HG03060 (cell line): ENCODE data around the gene CDK3.
"Not testable (repeated sequence)": the region's sequence is repeated elsewhere in the genome, so short reads cannot be mapped to it uniquely, and the experiment has no call there.

Source experiments
- ATAC-seq: cut with Tn5 transposase; IDR thresholded peaks from one replicate; pipeline ENCODE4 v1.9.1; 2021; ENCODE audit warnings: low read depth, moderate number of reproducible peaks; ENCODE audit not compliant: unreplicated experiment

Gene CDK3

DNA sequence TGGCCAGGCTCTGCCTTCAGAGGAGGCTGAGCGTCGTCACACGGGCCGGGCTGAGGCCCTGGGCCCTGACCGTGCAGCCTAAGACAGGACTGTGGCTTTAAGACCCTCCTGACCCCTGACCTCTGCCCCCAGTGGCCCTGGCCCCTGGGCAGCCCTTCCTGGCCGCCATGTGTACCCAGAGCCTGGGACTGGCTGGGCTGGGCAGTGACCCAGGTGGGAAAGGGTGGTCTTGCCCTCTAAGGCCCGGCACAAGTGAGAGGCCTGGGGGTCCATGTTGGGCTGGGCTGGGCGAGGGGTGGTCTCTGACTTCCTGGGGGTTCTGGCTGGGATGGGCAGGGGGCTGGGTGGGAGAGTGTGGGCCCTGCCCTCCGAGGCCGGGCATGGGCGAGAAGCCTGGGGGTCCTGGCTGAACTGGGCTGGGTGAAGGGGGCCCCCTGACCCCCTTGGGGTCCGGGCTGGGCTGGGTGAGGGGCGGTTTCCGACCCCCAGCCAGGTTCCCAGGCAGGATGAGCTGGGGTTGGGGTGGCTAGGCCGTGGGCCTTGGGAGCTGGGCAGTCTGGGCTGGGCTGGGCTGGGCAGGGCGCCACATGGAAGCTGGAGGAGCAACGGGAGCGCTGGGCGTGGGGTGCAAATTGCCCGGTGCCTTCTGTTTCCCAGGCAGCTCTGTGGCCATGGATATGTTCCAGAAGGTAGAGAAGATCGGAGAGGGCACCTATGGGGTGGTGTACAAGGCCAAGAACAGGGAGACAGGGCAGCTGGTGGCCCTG is at the start of gene CDK3:
Gene CDK3, plus strand, starts transcription at position 101 of the 767 bp plus-strand sequence. Its CDS starts 571 bp downstream, at position 672.
- no peak for ATAC-seq

DNA sequence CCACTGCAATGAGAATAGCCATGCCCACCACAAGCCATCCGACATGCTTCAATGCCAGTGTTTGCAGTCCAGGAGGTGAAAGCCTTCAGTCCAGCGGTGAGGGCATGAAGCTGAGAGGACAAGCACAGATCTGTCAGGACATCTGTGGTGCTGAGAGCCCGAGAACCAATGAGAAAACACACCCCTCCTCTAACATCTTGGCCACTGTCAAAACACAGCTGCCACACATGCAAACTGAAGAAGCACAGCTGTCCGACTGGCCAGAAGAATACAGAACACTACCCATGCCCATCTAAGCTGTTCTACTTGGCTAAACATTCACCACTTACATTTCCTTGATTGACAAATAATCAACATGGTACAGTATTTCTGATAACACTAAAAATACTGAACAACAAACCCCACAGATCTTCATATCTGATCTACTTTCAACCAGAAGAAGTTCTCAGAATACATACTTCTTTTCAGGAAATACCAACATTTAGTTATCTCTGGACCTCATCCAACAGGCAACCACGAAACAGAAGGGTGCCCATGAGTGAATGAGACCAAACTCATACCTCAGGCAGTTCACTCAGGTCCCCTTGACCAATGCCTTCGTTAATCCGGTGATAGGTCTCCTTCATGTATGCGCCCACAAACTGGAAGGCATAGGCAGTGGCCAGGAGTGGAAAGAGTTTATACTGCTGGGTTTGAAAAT is 49.6 kb upstream of the CDK3 start:
- no peak for ATAC-seq

DNA sequence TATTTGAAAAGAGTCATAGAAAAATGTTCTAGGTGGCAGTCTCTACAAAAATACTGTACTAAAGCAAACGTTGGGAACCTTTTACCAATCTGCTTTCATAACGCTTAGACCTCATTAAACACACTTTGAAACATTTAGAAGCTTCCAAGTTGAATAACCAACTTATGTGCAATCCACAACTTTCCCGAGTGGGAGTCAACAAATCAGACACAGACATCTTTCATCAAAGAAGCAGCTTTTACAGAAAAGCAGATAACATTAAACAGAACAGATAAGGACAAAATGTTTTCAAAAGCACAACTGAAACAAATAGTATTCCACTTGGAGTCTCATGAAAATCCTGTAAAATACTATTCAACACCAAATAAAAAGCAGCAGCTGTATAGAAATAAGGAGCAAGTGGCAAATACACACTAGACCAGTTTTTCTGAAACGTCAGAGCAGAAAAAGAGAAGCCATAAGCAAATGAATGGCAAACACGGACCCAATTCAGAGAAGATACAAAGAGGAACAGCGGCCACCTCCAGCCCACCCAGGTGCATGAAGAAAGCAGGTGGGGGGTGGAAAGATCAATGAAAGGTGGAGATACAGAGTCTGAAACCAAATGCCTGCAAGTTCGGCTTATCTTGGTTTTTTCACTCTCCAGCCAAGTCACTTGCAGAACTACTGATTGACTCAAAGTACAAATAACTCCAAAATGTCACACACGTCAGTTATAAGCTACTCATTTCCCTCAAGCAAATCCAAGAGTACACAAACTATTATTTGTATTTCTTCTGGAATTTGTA is 41.4 kb upstream of the CDK3 start:
- ATAC-seq: no peak

DNA sequence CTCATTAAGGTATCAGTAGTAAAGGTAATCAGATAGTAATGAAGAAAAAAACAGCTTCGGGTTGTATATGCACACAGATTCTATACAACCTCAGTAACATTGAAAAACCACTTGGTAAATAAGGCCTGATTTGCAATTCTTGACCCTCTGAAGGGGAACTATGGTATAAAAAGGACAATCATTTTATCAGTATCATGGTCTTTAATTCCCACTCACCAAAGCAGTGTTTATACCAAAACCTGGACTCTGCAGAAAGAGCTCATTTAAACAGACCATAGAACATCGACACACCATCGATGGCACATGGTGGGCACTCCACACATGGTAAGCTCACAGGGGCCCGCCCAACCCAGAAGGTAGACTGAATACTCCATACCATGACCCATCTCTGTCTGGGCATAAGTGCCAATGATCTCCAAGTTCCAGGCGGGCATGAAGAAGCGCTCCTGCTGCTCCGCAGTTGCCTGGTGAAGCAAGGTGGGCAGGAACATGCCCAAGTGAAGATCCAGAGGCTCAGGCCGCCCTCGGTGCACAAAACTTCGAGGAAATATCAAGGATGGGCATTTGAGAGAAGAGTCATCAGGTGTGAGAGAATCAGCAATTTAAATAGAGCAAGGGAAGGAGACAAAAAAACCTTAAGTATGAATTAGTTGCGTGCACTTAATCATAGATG is 40.7 kb upstream of the CDK3 start:
- no peak for ATAC-seq

DNA sequence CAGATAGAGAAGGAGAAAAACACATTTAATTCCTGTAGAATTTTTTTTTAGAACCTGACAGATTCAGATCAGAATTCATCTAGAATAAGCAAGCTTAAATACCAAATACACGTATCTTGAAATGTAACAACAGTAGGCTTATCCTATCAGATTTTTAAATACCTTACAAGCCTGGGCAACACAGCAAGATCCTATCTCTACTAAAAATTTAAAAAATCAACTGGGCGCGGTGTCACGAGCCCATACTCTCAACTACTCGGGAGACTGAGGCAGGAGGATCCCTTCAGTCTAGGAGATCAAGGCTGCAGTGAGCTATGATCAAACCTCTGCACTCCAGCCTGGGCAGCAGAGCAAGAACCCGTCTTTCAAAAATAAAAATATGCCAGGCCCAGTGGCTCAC is 35.2 kb upstream of the CDK3 start:
- ATAC-seq: no peak

DNA sequence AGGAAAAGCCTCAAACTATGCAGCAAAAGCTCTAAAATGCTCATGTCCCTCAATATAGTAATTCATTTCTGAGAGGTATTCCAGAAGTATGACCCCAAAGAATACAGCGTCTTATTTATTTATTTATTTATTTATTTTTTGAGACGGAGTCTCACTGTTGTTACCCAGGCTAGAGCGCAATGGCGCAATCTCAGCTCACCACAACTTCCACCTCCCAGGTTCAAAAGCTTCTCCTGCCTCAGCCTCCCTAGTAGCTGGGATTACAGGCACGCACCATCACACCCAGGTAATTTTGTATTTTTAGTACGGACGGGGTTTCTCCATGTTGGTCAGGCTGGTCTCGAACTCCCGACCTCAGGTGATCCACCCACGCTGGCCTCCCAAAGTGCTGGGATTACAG is 31.6 kb upstream of the CDK3 start:
- ATAC-seq: not testable (repeated sequence)

DNA sequence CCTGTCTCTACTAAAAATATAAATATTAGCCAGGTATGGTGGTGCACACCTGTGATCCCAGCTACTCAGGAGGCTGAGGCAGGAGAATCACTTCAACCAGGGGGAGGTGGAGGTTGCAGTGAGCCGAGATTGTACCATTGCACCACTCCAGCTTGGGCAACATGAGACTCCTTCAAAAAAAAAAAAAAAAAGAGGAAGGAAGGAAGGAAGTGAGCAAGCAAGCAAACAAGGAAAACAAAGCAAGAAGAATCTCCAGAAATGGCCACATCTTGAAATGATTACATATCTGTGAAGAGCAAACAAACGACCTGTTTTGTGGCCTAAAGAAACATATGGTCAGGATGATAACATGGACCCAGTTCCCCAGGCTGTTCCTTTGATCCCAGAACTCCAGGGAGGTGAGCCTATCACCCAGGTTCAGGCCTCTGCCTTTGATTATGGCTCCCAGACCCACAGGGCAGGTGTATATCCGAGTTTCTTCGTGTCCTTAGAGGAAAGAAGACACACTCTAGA is 30.6 kb upstream of the CDK3 start:
- ATAC-seq: no peak

DNA sequence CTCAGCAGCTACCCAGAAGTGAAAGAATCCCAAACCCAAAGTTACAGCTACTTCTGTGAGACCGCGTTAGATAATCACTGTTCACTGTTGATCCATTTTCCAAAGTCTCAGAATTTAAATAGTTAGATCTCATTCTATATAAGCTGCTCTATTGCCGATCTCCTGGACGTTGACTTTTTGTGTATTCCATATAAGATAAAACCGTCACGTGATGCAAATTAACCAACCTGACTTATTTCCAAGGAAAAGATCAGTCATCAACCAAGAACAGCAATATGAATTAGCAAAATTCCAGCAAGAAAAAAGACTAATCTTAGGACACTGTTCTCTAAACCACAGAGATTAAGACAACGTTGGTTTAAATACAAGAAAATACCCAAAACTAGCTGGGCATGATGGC is 30.0 kb upstream of the CDK3 start:
- no peak for ATAC-seq

DNA sequence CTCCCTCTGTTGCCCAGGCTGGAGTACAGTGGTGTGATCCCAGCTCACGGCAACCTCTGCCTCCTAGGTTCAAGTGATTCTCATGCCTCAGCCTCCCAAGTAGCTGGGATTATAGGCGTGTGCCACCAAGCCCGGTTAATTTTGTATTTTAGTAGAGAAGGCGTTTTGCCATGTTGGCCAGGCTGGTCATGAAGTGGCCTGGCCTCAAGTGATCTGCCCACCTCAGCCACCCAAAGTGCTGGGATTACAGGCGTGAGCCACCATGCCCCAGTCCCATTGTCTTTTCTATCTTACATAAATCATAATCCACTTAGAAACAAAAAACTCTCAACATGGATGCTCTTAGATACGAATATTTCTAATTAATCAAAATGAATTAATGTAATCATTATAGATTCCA is 25.5 kb upstream of the CDK3 start:
- not testable (repeated sequence) for ATAC-seq

DNA sequence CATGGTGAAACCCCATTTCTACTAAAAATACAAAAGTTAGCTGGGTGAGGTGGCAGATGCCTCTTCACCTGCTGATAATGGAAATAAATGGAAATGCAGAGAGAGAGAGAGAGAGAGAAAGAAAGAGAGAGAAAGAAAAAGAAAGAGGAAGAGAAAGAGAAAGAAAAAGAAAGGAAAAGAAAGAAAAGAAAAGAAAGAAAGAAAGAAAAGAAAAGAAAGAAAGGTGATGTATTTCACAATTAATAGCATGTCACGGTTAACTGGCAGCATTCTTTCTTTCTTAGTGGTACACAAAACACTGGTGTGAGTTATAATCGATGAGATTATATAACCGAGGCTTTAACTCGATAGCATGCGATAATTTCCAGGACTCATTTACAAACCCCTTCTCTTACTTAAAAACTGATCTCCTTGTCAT is 24.9 kb upstream of the CDK3 start:
- no peak for ATAC-seq

DNA sequence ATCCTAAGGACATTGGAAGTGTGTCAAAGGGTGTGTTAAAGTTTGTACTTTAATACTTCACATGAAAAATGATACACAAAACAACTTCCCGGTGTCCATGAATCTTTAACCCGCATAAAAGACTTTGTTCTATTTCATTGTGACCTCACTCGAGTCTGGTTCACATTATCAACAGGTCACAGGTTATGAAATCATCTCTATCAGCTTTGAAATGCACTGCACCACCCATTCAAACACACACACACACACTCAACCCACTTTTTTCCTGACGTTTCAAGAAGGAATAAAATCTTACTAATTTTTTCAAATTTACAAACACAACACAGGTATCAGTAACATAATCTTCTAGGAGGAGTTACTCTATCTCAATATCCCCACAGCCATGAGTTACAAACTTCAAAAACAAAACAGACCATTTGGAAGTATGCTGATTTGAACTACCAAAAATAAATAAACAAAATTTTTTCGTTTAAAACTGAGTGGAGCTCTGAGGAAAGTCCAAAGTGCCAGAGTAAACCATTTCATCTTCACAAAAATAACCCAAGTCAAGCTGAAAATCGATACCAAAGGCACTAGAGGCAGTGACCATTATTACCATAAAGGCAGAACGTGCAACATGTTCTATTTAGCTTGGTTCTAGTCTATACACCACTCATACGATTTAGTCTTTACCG is 24.3 kb upstream of the CDK3 start:
- no peak for ATAC-seq

DNA sequence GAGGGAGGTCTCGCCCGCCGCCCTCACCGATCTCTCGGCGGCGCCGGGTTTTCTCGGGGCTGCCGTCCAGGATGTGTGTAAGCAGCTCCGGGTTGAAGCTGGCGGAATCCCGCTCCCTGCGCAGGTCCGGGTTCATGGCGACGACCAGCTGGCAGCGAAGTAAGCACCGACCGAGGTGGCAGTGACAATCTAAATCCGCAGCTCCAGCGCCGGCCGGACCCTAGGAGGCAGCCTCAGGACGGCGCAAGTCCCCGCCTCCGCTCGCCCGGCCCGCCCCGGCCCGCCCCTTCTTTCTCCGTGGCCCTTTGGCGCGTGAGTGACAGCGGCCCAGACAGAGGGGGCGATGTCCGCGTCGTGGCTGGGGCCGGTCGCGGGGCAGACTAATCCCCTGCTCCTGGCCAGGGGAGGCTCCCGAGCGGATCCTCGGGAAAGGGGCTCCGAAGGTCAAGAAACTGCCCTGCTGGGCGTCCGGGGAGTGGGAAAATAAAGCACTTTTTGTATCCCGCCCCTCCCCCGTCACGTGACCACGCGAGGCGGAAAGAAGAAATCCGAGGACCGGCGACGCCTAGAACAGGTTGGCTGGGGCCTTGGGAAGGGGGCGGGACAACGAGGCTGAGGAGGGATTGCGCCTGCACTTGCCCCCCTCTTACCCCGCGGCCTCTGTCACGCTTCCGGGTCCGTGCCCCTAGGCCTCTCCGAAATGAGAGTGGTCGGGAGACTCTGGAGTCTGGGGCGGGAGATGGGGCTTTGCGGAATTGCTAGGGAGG is 21.5 kb upstream of the CDK3 start, which contains the start of the genes ACOX1 and TEN1:
Gene ACOX1, minus strand, starts transcription at position 229 of the 767 bp plus-strand sequence. Its CDS starts 93 bp downstream, at position 136.
Gene TEN1, plus strand, starts transcription at position 303 of the 767 bp plus-strand sequence. CDS start 6,953 bp downstream, outside the sequence.
- peak; percentile 76 for ATAC-seq

DNA sequence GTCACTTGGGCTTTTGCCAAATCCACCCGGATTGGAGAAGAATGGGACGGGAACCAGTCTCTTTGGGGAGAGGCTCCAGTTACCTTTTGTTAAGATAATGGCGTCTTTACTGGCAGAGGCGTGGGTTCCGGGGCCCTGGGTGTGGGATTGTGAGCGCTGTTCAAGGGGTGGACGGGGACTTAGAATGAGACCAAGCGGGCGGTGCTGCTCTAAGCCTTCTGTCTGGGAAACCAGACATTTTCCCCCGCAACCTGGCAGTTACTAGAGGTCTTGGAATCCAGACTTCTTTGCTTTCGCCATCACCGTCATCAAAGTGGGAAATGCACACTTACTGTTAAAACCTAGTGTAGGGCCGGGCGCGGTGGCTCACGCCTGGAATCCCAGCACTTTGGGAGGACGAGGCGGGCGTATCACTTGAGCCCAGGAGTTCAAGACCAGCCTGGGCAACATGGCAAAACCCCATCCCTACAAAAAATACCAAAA is 20.9 kb upstream of the CDK3 start:
- no peak for ATAC-seq

DNA sequence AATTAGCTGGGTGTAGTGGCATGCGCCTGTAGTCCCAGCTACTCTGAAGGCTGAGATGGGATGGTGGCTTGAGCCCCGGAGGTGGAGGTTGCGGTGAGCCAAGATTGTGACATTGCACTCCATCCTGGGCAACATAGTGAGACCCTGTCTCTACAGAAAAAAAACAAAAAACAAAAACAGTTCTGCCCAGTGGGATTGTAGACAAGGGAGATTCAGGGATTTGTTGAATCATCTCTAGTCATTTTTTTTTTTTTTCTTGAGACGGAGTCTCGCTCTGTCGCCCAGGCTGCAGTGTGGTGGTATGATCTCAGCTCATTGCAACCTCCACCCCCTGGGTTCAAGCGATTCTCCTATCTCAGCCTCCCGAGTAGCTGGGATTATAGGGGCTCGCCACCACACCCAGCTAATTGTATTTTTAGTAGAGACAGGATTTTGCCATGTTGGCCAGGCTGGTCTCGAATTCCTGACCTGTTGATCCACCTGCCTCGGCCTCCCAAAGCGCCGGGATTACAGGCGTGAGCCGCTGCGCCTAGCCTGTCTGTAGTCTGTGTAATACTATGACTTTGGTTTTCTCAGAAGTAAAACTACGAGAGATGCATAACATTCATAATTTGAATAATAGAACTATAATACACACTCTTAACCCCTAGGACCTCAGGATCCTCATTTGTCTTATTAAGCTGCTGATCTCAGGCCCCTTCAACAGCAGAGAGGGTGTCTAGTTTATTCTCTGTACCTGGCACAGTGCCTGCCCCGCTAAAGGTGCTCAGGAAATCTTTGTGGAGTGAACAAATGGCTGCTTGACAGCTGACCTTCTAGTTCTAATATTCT is 20.3 kb upstream of the CDK3 start:
- no peak for ATAC-seq

DNA sequence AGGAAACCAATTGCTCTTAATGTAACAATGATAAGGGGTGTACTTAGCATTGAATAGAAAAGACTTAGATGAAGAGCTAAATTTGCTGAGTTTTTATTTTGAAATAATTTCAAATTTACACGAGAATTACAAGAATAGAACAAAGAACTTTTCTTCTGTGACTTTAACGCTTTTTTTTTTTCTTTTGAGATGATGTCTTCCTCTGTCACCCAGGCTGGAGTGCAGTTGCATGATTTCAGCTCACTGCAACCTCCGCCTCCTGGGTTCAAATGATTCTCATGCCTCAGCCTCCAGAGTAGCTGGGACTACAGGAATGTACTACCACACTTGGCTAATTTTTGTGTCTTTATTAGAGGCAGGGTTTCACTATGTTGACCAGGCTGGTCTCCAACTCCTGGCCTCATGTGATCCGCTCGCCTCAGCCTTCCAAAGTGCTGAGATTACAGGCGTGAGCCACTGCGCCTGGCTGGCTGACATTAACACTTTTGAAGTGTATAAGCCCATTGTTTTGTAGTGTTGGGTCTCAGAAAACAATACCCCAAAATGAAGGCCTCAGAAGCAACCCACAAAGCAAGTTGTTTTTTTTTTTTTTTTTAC is 19.5 kb upstream of the CDK3 start:
- no peak for ATAC-seq

DNA sequence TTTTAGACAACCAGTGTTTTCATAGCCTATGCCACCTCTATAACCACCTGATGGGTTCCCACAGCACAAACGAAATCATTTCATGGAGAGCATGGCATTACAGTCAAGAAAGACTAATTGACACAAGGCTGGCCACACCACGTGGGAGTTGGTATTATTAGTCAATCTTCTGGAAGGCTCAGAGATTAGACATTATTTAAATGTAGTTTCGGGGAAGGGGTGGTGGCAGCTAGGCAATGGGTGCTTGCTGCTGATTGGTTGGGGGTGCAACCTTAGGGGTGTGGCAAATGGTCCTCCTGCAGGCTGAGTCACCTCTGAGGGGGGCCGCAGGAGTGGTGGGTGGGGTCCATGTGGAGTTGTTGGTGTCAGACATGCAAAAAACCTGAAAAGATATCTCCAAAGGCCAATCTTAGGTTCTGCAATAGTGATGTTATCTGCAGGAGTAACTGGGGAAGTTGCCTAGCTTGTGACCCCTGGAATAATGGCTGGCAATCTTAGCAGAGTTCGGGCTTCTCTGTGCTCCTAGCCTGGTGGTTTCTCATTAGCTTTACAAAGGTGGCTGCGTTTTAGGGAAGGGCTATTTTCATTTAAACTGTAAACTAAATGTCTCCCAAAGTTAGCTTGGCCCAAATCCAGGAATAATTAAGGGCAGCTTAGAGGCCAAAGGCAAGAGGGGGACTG is 17.0 kb upstream of the CDK3 start:
- ATAC-seq: no peak

DNA sequence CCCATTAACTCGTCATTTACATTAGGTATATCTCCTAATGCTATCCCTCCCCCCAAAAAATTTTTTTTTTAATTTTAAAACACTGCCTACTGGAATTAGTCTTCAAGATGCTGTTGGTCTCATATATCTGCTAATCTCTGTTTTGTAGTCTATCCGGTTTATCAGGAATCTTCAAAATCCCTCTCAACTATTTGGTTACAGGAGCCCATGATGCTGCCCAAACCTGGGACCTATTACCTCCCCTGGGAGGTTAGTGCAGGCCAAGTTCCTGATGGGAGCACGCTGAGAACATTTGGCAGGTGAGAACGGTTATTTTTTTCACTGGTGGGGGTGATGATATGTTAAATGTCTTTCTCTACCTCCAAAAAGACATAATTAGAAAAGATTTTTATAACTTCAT is 14.7 kb upstream of the CDK3 start:
- no peak for ATAC-seq
